Ramos (cell line): ENCODE data around the gene TMEM196.

ENCODE experiments used
- in situ Hi-C: fragments of 300-500 bp; cut with MboI; formaldehyde crosslinking; loops from one replicate; pipeline ENCODE4 v1.14.3; 2022; ENCODE audit warnings: low sequenced_read_pairs; ENCODE audit not compliant: unreplicated experiment

Gene TMEM196

GRCh38 chr7:19772841-19773760, at the start of gene TMEM196:
TSS of gene TMEM196 (minus strand) at chr7:19773617. CDS start at chr7:19772696, 921 bp downstream.
- in situ Hi-C loops, result no loop called here

GRCh38 chr7:19816128-19816527, 42.7 kb upstream of the TMEM196 start:
- in situ Hi-C loops, result no loop called here

GRCh38 chr7:19815546-19815945, 42.1 kb upstream of the TMEM196 start:
- in situ Hi-C loops, result no loop called here

- in situ Hi-C loops, result no loop called here
Observed at GRCh38 chr7:19814776-19815175, 41.4 kb upstream of the TMEM196 start.

- in situ Hi-C loops, result no loop called here
Observed at GRCh38 chr7:19811386-19811785, 38.0 kb upstream of the TMEM196 start.

- in situ Hi-C loops, result no loop called here
Observed at GRCh38 chr7:19798986-19799385, 25.6 kb upstream of the TMEM196 start.

GRCh38 chr7:19783541-19783940, 10.1 kb upstream of the TMEM196 start:
- in situ Hi-C loops, result no loop called here

- in situ Hi-C loops, result no loop called here
Observed at GRCh38 chr7:19776981-19777380, 3.6 kb upstream of the TMEM196 start.

- in situ Hi-C loops, result no loop called here
Observed at GRCh38 chr7:19775578-19775977, 2.2 kb upstream of the TMEM196 start.

GRCh38 chr7:19772306-19772705, 1.1 kb downstream of the TMEM196 start:
- in situ Hi-C loops, result no loop called here

GRCh38 chr7:19762631-19763030, 10.8 kb downstream of the TMEM196 start:
- in situ Hi-C loops, result no loop called here

GRCh38 chr7:19754521-19755116, 18.8 kb downstream of the TMEM196 start:
- in situ Hi-C loops, result no loop called here

- in situ Hi-C loops, result no loop called here
Observed at GRCh38 chr7:19752020-19752419, 21.4 kb downstream of the TMEM196 start.

GRCh38 chr7:19749658-19750057, 23.8 kb downstream of the TMEM196 start:
- in situ Hi-C loops, result no loop called here

GRCh38 chr7:19747740-19748339, 25.6 kb downstream of the TMEM196 start:
- in situ Hi-C loops, result no loop called here

GRCh38 chr7:19744075-19744474, 29.3 kb downstream of the TMEM196 start:
- in situ Hi-C loops, result no loop called here

GRCh38 chr7:19728716-19729115, 44.7 kb downstream of the TMEM196 start:
- in situ Hi-C loops, result no loop called here

GRCh38 chr7:19725770-19726169, 47.6 kb downstream of the TMEM196 start:
- in situ Hi-C loops, result no loop called here

GRCh38 chr7:19715499-19715898, 57.9 kb downstream of the TMEM196 start:
- in situ Hi-C loops, result loop anchor here (25.0 kb wide), 1 partner anchor 872 kb away; no protein-coding TSS in a partner anchor

GRCh38 chr7:19713676-19714075, 59.7 kb downstream of the TMEM196 start:
- in situ Hi-C loops, result loop anchor here (25.0 kb wide), 1 partner anchor 874 kb away; no protein-coding TSS in a partner anchor

GRCh38 chr7:19709249-19709578, 64.2 kb downstream of the TMEM196 start:
- in situ Hi-C loops, result loop anchor here (25.0 kb wide), 1 partner anchor 878 kb away; no protein-coding TSS in a partner anchor
